ENCODE data around the gene PSMB9.

PSMB9 gene

GRCh38 chr6:32836873-32837272 lies 17.1 kb upstream of the PSMB9 start:
- H3K4me1 ChIP-seq: peaks cover 34 to 60% (median 55%) of the 10 kb centered on the region in 10 experiments
- no peaks in the 10 kb centered on the region for H3K9me3 ChIP-seq (replicated peaks in 1 of 11)
- H3K27ac ChIP-seq: no peak overlapping the region
- H3K36me3 ChIP-seq: peaks cover 44 to 68% (median 55%) of the 10 kb centered on the region in 11 experiments
- peak overlapping the region in 7 of 11 experiments; percentile 29 to 89 (median 81); a peak in 8 of 22 replicates for H3K9ac ChIP-seq
- peak overlapping the region in 8 of 10 experiments; percentile 67 to 80 (median 76); a peak in 12 of 20 replicates for H3K4me3 ChIP-seq
- peak overlapping the region; percentile 96 to 100 (median 99); a peak in 21 of 22 replicates for H3K4me2 ChIP-seq
- peaks cover 0 to 9% (median 0%) of the 10 kb centered on the region in 11 experiments; a peak in 3 of 22 replicates for H4K20me1 ChIP-seq
- H3K27me3 ChIP-seq: no peaks in the 10 kb centered on the region
- TF ChIP-seq Cebpa-rat (IDR thresholded peaks at IDR 0.05): no peak

GRCh38 chr6:32837651-32838113 lies 16.3 kb upstream of the PSMB9 start:
- peaks cover 44 to 68% (median 54%) of the 10 kb centered on the region in 11 experiments for H3K36me3 ChIP-seq
- no peaks in the 10 kb centered on the region for H3K9me3 ChIP-seq (replicated peaks in 1 of 11)
- peak overlapping the region; percentile 96 to 100 (median 99) for H3K4me2 ChIP-seq
- peak overlapping the region; percentile 24 to 87 (median 81); a peak in 21 of 22 replicates for H3K27ac ChIP-seq
- peaks cover 42 to 67% (median 63%) of the 10 kb centered on the region in 10 experiments for H3K4me1 ChIP-seq
- H3K27me3 ChIP-seq: no peaks in the 10 kb centered on the region
- peak overlapping the region; percentile 55 to 80 (median 76) for H3K4me3 ChIP-seq
- peaks cover 0 to 2% (median 0%) of the 10 kb centered on the region in 11 experiments; a peak in 1 of 22 replicates for H4K20me1 ChIP-seq
- peak overlapping the region; percentile 74 to 89 (median 84) for H3K9ac ChIP-seq
- no peak for TF ChIP-seq Cebpa-rat (IDR thresholded peaks at IDR 0.05)

- peak within 1 kb of the TSS; percentile 24 to 87 (median 81); a peak in 21 of 22 replicates for H3K27ac ChIP-seq
- no peaks in the 10 kb centered on the region for H3K9me3 ChIP-seq (replicated peaks in 1 of 11)
Observed at GRCh38 chr6:32838114-32838958, 15.7 kb upstream of the PSMB9 start, which contains the start of gene TAP2. Gene TAP2 (minus strand): TSS chr6:32838739. CDS start chr6:32838233, 506 bp downstream.

GRCh38 chr6:32839356-32839755 lies 14.6 kb upstream of the PSMB9 start:
- Histone ChIP-seq H3K27me3 (no peaks in the 10 kb centered on the region), H3K36me3 (peaks cover 31 to 53% (median 37%) of the 10 kb centered on the region in 11 experiments), H4K20me1 (no peaks in the 10 kb centered on the region), H3K4me2 (peak overlapping the region; percentile 1 to 97 (median 33); a peak in 11 of 22 replicates), H3K4me1 (peaks cover 49 to 77% (median 69%) of the 10 kb centered on the region in 10 experiments), H3K27ac (peak overlapping the region in 6 of 11 experiments; percentile 35 to 87 (median 84); a peak in 7 of 22 replicates), H3K4me3 (no peak overlapping the region), H3K9ac (peak overlapping the region in 3 of 11 experiments; percentile 17 to 89 (median 86); a peak in 5 of 22 replicates), H3K9me3 (replicated peaks in 1 of 11) (no peaks in the 10 kb centered on the region)
- TF ChIP-seq Cebpa-rat (IDR thresholded peaks at IDR 0.05): no peak

More at GRCh38 chr6:32838114-32838958, 15.7 kb upstream of the PSMB9 start, which contains the start of gene TAP2:
- no peaks in the 10 kb centered on the region for H3K27me3 ChIP-seq
- no peak for TF ChIP-seq Cebpa-rat (IDR thresholded peaks at IDR 0.05)
- H3K4me1 ChIP-seq: peaks cover 48 to 74% (median 69%) of the 10 kb centered on the region in 10 experiments
- H3K4me3 ChIP-seq: peak within 1 kb of the TSS; percentile 55 to 80 (median 76)
- H4K20me1 ChIP-seq: no peaks in the 10 kb centered on the region
- H3K4me2 ChIP-seq: peak within 1 kb of the TSS; percentile 96 to 100 (median 99)
- H3K9ac ChIP-seq: peak within 1 kb of the TSS; percentile 74 to 89 (median 84)
- peaks cover 39 to 63% (median 47%) of the 10 kb centered on the region in 11 experiments for H3K36me3 ChIP-seq

DNA sequence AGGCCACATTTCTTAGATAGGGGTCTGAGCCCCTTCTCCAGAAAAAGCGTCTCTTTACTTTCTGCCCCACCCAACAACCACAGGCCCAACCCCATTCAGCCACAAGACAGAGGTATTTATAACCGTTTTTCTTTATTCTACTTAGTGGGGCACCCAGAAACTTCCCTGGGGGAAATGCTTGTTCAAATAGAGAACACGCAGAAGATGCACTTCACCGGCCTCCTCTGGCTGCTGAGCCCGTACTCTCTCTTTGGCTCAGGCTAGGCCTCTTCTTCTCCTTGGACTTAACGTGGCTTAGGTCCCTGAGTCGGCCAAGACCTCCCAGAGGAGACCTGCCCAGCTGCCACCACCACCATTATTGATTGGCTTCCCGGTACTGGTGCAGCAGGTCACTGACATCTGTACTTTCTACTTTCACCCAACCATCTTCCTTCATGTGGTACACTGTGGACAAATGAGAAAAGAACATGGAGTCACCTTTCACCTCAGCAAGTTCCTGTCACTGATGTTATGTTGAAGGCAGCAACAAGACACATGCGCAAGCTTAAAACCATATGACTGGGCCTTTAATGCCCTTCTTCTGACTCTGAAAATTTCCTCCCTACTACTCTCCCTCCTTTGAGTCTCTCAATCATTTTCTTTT lies 13.3 kb upstream of the PSMB9 start:
- no peak for TF ChIP-seq Cebpa-rat (IDR thresholded peaks at IDR 0.05)
- H3K9me3 ChIP-seq (replicated peaks in 1 of 11): no peaks in the 10 kb centered on the region
- peaks cover 19 to 41% (median 24%) of the 10 kb centered on the region in 11 experiments; a peak in 21 of 22 replicates for H3K36me3 ChIP-seq
- peak overlapping the region; percentile 22 to 97 (median 92) for H3K4me2 ChIP-seq
- H3K4me3 ChIP-seq: peak overlapping the region in 2 of 10 experiments; percentile 3 to 9; a peak in 2 of 20 replicates
- peaks cover 58 to 83% (median 76%) of the 10 kb centered on the region in 10 experiments for H3K4me1 ChIP-seq
- no peaks in the 10 kb centered on the region for H3K27me3 ChIP-seq
- peak overlapping the region in 7 of 11 experiments; percentile 4 to 83 (median 27); a peak in 8 of 22 replicates for H3K27ac ChIP-seq
- H3K9ac ChIP-seq: peak overlapping the region in 5 of 11 experiments; percentile 4 to 48 (median 26); a peak in 4 of 22 replicates
- peaks cover 0 to 6% (median 2%) of the 10 kb centered on the region in 11 experiments; a peak in 9 of 22 replicates for H4K20me1 ChIP-seq

GRCh38 chr6:32842021-32842650 lies 11.9 kb upstream of the PSMB9 start:
- Histone ChIP-seq H4K20me1 (peaks cover 0 to 18% (median 14%) of the 10 kb centered on the region in 11 experiments; a peak in 11 of 22 replicates), H3K36me3 (peaks cover 27 to 43% (median 31%) of the 10 kb centered on the region in 11 experiments), H3K4me3 (peak overlapping the region in 7 of 10 experiments; percentile 71 to 90 (median 84); a peak in 11 of 20 replicates), H3K4me2 (peak overlapping the region; percentile 81 to 97 (median 92)), H3K9me3 (replicated peaks in 1 of 11) (no peaks in the 10 kb centered on the region), H3K4me1 (peaks cover 64 to 83% (median 76%) of the 10 kb centered on the region in 10 experiments), H3K27ac (peak overlapping the region in 2 of 11 experiments; percentile 94 to 96; a peak in 4 of 22 replicates), H3K9ac (peak overlapping the region in 4 of 11 experiments; percentile 89 to 97 (median 94); a peak in 7 of 22 replicates), H3K27me3 (no peaks in the 10 kb centered on the region)
- no peak for TF ChIP-seq Cebpa-rat (IDR thresholded peaks at IDR 0.05)

GRCh38 chr6:32842690-32843089 lies 11.3 kb upstream of the PSMB9 start:
- H3K36me3 ChIP-seq: peaks cover 33 to 49% (median 37%) of the 10 kb centered on the region in 11 experiments
- peak overlapping the region; percentile 71 to 90 (median 84) for H3K4me3 ChIP-seq
- H3K4me2 ChIP-seq: peak overlapping the region; percentile 81 to 97 (median 92)
- no peaks in the 10 kb centered on the region for H3K9me3 ChIP-seq (replicated peaks in 1 of 11)
- peaks cover 58 to 83% (median 73%) of the 10 kb centered on the region in 10 experiments for H3K4me1 ChIP-seq
- peak overlapping the region in 9 of 11 experiments; percentile 90 to 99 (median 96); a peak in 12 of 22 replicates for H3K27ac ChIP-seq
- TF ChIP-seq Cebpa-rat (IDR thresholded peaks at IDR 0.05): no peak
- peak overlapping the region; percentile 19 to 97 (median 92); a peak in 20 of 22 replicates for H3K9ac ChIP-seq
- H3K27me3 ChIP-seq: no peaks in the 10 kb centered on the region
- peaks cover 0 to 21% (median 14%) of the 10 kb centered on the region in 11 experiments; a peak in 11 of 22 replicates for H4K20me1 ChIP-seq

Measured in BLaER1 treated with 17β-estradiol and CSF1 and Interleukin-3, amounts not matched to agents 10 nM and 100 nM (cell line).